GM18508 (cell line): Measurements from ENCODE around the gene C12orf60.
"Not testable (repeated sequence)": the region's sequence is repeated elsewhere in the genome, so short reads cannot be mapped to it uniquely, and the experiment has no call there.

Experiments used
- ATAC-seq: cut with Tn5 transposase; IDR thresholded peaks from one replicate; pipeline ENCODE4 v1.9.1; 2021; ENCODE audit warnings: moderate number of reproducible peaks; ENCODE audit not compliant: insufficient read depth, unreplicated experiment

Gene C12orf60

GRCh38 chr12:14803011-14803829 is at the start of gene C12orf60, which contains the start of gene WBP11:
C12orf60 (plus strand) TSS chr12:14803670; CDS start chr12:14822936, 19,266 bp downstream.
WBP11 (minus strand) TSS chr12:14803478; CDS start chr12:14801383, 2,095 bp downstream.
- peak; percentile 99 for ATAC-seq

GRCh38 chr12:14756334-14757143 is 46.9 kb upstream of the C12orf60 start:
- ATAC-seq = no peak

GRCh38 chr12:14759711-14760280 is 43.7 kb upstream of the C12orf60 start:
- not testable (repeated sequence) for ATAC-seq

GRCh38 chr12:14765398-14765797 is 38.1 kb upstream of the C12orf60 start:
- no peak for ATAC-seq

- ATAC-seq = not testable (repeated sequence)
Observed at GRCh38 chr12:14766020-14766419, 37.5 kb upstream of the C12orf60 start.

GRCh38 chr12:14766649-14767215 is 36.7 kb upstream of the C12orf60 start:
- ATAC-seq = no peak

GRCh38 chr12:14767617-14768016 is 35.9 kb upstream of the C12orf60 start:
- ATAC-seq = no peak

GRCh38 chr12:14768823-14769405 is 34.6 kb upstream of the C12orf60 start:
- no peak for ATAC-seq

- no peak for ATAC-seq
Observed at GRCh38 chr12:14769466-14769968, 34.0 kb upstream of the C12orf60 start.

- ATAC-seq = peak; percentile 22
Observed at GRCh38 chr12:14769969-14770495, 33.4 kb upstream of the C12orf60 start.

- ATAC-seq = peak; percentile 18
Observed at GRCh38 chr12:14770496-14771461, 32.7 kb upstream of the C12orf60 start.

- no peak for ATAC-seq
Observed at GRCh38 chr12:14771651-14772137, 31.8 kb upstream of the C12orf60 start.

GRCh38 chr12:14772946-14773345 is 30.5 kb upstream of the C12orf60 start:
- no peak for ATAC-seq

- peak; percentile 16 for ATAC-seq
Observed at GRCh38 chr12:14773685-14774073, 29.8 kb upstream of the C12orf60 start.

- peak; percentile 45 for ATAC-seq
Observed at GRCh38 chr12:14774074-14774905, 29.2 kb upstream of the C12orf60 start.

- no peak for ATAC-seq
Observed at GRCh38 chr12:14774906-14775635, 28.4 kb upstream of the C12orf60 start.

- ATAC-seq = no peak
Observed at GRCh38 chr12:14775636-14775980, 27.9 kb upstream of the C12orf60 start.
